ENCODE measurements around the gene CACNG8. TPM values are rescaled to one million over a fixed set of nuclear protein-coding genes. Genes with fewer than 3 reads are reported as not detected.

Gene CACNG8
- polyA plus RNA-seq, 1 donor (not counting 4 experiments of a cell fraction or from before 2014, with no cell fraction given), result not detected

- Histone ChIP-seq H2AFZ (ENCODE audit: control insufficient read depth, low read length) (no peak overlapping the region), H3K4me2 (ENCODE audit: control insufficient read depth, extremely low read depth, insufficient read depth, low read depth, low read length) (no peak overlapping the region), H3K27ac (ENCODE audit: control insufficient read depth, insufficient read depth, low read length) (no peak overlapping the region), H4K20me1 (ENCODE audit: control insufficient read depth, extremely low read depth, insufficient read depth, low read length) (no peaks in the 10 kb centered on the region), H3K9me3 (ENCODE audit: control insufficient read depth, low read depth, low read length) (no peaks in the 10 kb centered on the region), H3K9me1 (ENCODE audit: control insufficient read depth, extremely low read depth, insufficient read depth, low read length) (no peaks in the 10 kb centered on the region), H3K27me3 (ENCODE audit: control insufficient read depth, extremely low read depth, insufficient read depth, low read length) (peaks cover 19% of the 10 kb centered on the region), H3K4me1 (ENCODE audit: control insufficient read depth, extremely low read depth, insufficient read depth, low read length) (no peaks in the 10 kb centered on the region), H3K9ac (ENCODE audit: control insufficient read depth, extremely low read depth, insufficient read depth, low read length) (no peak overlapping the region), H3K36me3 (ENCODE audit: control insufficient read depth in 2 of 2, extremely low read depth in 1 of 2, insufficient read depth in 2 of 2, low read length in 2 of 2) (no peaks in the 10 kb centered on the region), H3K79me2 (ENCODE audit: control insufficient read depth, insufficient read depth, low read length) (no peaks in the 10 kb centered on the region), H3K4me3 (ENCODE audit: control insufficient read depth in 2 of 3, extremely low read depth in 1 of 3, insufficient read depth in 2 of 3, low read depth in 1 of 3, low read length in 3 of 3) (no peak overlapping the region)
- DNase-seq (ENCODE audit: low read depth, low spot score), result no peak
- no peak for FAIRE-seq
- dilution Hi-C loops (cut with MboI; ENCODE audit: extremely low pct_ligation_motif_present, low sequenced_read_pairs), result loop anchor here (25.0 kb wide), 1 partner anchor 95 kb away; no protein-coding TSS in a partner anchor
- TF ChIP-seq EZH2 (IDR thresholded peaks at IDR 0.05; ENCODE audit: low read length), result no peak
- TF ChIP-seq CTCF (optimal IDR thresholded peaks at IDR 0.05 in 1 of 3, IDR thresholded peaks at IDR 0.05 in 1 of 3, conservative IDR thresholded peaks at IDR 0.05 in 1 of 3; ENCODE audit: extremely low read depth in 1 of 3, insufficient read depth in 2 of 3, low read length in 3 of 3), result no peak
Observed at GRCh38 chr19:53942001-53942786, 20.5 kb upstream of the CACNG8 start.

- FAIRE-seq, result no peak
- TF ChIP-seq EZH2 (IDR thresholded peaks at IDR 0.05; ENCODE audit: low read length) (no peak), CTCF (optimal IDR thresholded peaks at IDR 0.05 in 1 of 3, IDR thresholded peaks at IDR 0.05 in 1 of 3, conservative IDR thresholded peaks at IDR 0.05 in 1 of 3; ENCODE audit: extremely low read depth in 1 of 3, insufficient read depth in 2 of 3, low read length in 3 of 3) (no peak)
- no peaks in the 10 kb centered on the region for H3K9me3 ChIP-seq (ENCODE audit: control insufficient read depth, low read depth, low read length)
- no peak for DNase-seq (ENCODE audit: low read depth, low spot score)
- no peak overlapping the region for H3K4me2 ChIP-seq (ENCODE audit: control insufficient read depth, extremely low read depth, insufficient read depth, low read depth, low read length)
- no peaks in the 10 kb centered on the region for H3K79me2 ChIP-seq (ENCODE audit: control insufficient read depth, insufficient read depth, low read length)
- no peak overlapping the region for H3K9ac ChIP-seq (ENCODE audit: control insufficient read depth, extremely low read depth, insufficient read depth, low read length)
- no peak overlapping the region for H2AFZ ChIP-seq (ENCODE audit: control insufficient read depth, low read length)
- no peaks in the 10 kb centered on the region for H3K36me3 ChIP-seq (ENCODE audit: control insufficient read depth in 2 of 2, extremely low read depth in 1 of 2, insufficient read depth in 2 of 2, low read length in 2 of 2)
- no peak overlapping the region for H3K27ac ChIP-seq (ENCODE audit: control insufficient read depth, insufficient read depth, low read length)
- H3K27me3 ChIP-seq (ENCODE audit: control insufficient read depth, extremely low read depth, insufficient read depth, low read length), result peaks cover 19% of the 10 kb centered on the region
- H3K9me1 ChIP-seq (ENCODE audit: control insufficient read depth, extremely low read depth, insufficient read depth, low read length), result no peaks in the 10 kb centered on the region
- no peaks in the 10 kb centered on the region for H4K20me1 ChIP-seq (ENCODE audit: control insufficient read depth, extremely low read depth, insufficient read depth, low read length)
- dilution Hi-C loops (cut with MboI; ENCODE audit: extremely low pct_ligation_motif_present, low sequenced_read_pairs), result loop anchor here (25.0 kb wide), 1 partner anchor 93 kb away; no protein-coding TSS in a partner anchor
- H3K4me1 ChIP-seq (ENCODE audit: control insufficient read depth, extremely low read depth, insufficient read depth, low read length), result no peaks in the 10 kb centered on the region
- H3K4me3 ChIP-seq (ENCODE audit: control insufficient read depth in 2 of 3, extremely low read depth in 1 of 3, insufficient read depth in 2 of 3, low read depth in 1 of 3, low read length in 3 of 3), result no peak overlapping the region
Observed at GRCh38 chr19:53944416-53944815, 18.3 kb upstream of the CACNG8 start.
